HG03439 (cell line): ENCODE data around the gene LYRM7.
"Not testable (repeated sequence)": the region's sequence is repeated elsewhere in the genome, so short reads cannot be mapped to it uniquely, and the experiment has no call there.

ENCODE experiments used
- ATAC-seq: cut with Tn5 transposase; IDR thresholded peaks from one replicate; pipeline ENCODE4 v1.9.1; 2021; ENCODE audit warnings: mild to moderate bottlenecking, moderate library complexity; ENCODE audit not compliant: unreplicated experiment

LYRM7 gene

GRCh38 chr5:131170540-131171275 lies at the start of gene LYRM7:
TSS of gene LYRM7 (plus strand) at chr5:131170944. CDS start at chr5:131171021, 77 bp downstream.
- ATAC-seq = peak; percentile 99

- ATAC-seq = not testable (repeated sequence)
These were observed 43.5 kb upstream of the LYRM7 start for GRCh38 chr5:131127244-131127643.

GRCh38 chr5:131129306-131129705 lies 41.4 kb upstream of the LYRM7 start:
- no peak for ATAC-seq

- not testable (repeated sequence) for ATAC-seq
These were observed 37.7 kb upstream of the LYRM7 start for GRCh38 chr5:131133091-131133490.

GRCh38 chr5:131138406-131138805 lies 32.3 kb upstream of the LYRM7 start:
- ATAC-seq = not testable (repeated sequence)

GRCh38 chr5:131139321-131139720 lies 31.4 kb upstream of the LYRM7 start:
- ATAC-seq = no peak

GRCh38 chr5:131142970-131143617 lies 27.6 kb upstream of the LYRM7 start:
- no peak for ATAC-seq

- ATAC-seq = no peak
These were observed 23.5 kb upstream of the LYRM7 start for GRCh38 chr5:131147258-131147657.

- ATAC-seq = no peak
These were observed 21.9 kb upstream of the LYRM7 start for GRCh38 chr5:131148835-131149234.

GRCh38 chr5:131150408-131150807 lies 20.3 kb upstream of the LYRM7 start:
- ATAC-seq = no peak

GRCh38 chr5:131151216-131151615 lies 19.5 kb upstream of the LYRM7 start:
- no peak for ATAC-seq

GRCh38 chr5:131156385-131156784 lies 14.4 kb upstream of the LYRM7 start:
- ATAC-seq = no peak

- ATAC-seq = no peak
These were observed 13.8 kb upstream of the LYRM7 start for GRCh38 chr5:131156957-131157356.

GRCh38 chr5:131160134-131160533 lies 10.6 kb upstream of the LYRM7 start:
- no peak for ATAC-seq

GRCh38 chr5:131163276-131164119 lies 7.2 kb upstream of the LYRM7 start:
- ATAC-seq = no peak

- peak; percentile 75 for ATAC-seq
These were observed 6.3 kb upstream of the LYRM7 start for GRCh38 chr5:131164191-131165118.

- peak; percentile 85 for ATAC-seq
These were observed 5.5 kb upstream of the LYRM7 start, which contains the start of gene HINT1 for GRCh38 chr5:131165119-131165727. TSS of gene HINT1 (minus strand) at chr5:131165256. CDS start at chr5:131165205, 51 bp downstream.

- no peak for ATAC-seq
These were observed 3.1 kb upstream of the LYRM7 start for GRCh38 chr5:131167615-131168014.

GRCh38 chr5:131169810-131170539 lies 769 bp upstream of the LYRM7 start:
- ATAC-seq = no peak
